SK-N-MC (cell line): ENCODE results near the gene PCED1A.

Source experiments
- EZH2 ChIP-seq: fragments of 200-600 bp; sonication (generic); IDR thresholded peaks from one replicate; pipeline ENCODE4 v1.6.1; 2017; ENCODE audit warnings: antibody characterized with exemption
- FOXP2 ChIP-seq: optimal IDR thresholded peaks from 2 replicates; pipeline ENCODE3; 2011; ENCODE audit warnings: mild to moderate bottlenecking, moderate library complexity; ENCODE audit not compliant: insufficient read depth; ENCODE audit errors: extremely low read length, control extremely low read depth
- POLR2AphosphoS5 ChIP-seq: IDR thresholded peaks from 2 replicates; pipeline ENCODE4 v1.6.1; 2012; ENCODE audit warnings: mild to moderate bottlenecking, low read depth, low read length, borderline replicate concordance

- TF ChIP-seq EZH2 = no peak
- no peak for TF ChIP-seq FOXP2
- no peak for TF ChIP-seq POLR2AphosphoS5
Observed at GRCh38 chr20:2865101-2865500, 24.6 kb upstream of the PCED1A start.
